NCI-H2171 treated with DMSO at 0.1 percent for 48 hours (cell line): ENCODE measurements around the gene CDC26.
A peak's percentile ranks its signal among the peaks of the same experiment; 100 is the strongest.
"Not testable (repeated sequence)": the region's sequence is repeated elsewhere in the genome, so short reads cannot be mapped to it uniquely, and the experiment has no call there.

Source experiments
- DNase-seq: peaks from one replicate; lab custom pipeline; 2025; lab: John Stamatoyannopoulos, UW

CDC26 gene

GRCh38 chr9:113293285-113293878 lies 18.0 kb upstream of the CDC26 start:
- DNase-seq: no peak

- no peak for DNase-seq
These were observed 14.8 kb upstream of the CDC26 start for GRCh38 chr9:113290052-113290607.

- no peak for DNase-seq
These were observed 13.7 kb upstream of the CDC26 start for GRCh38 chr9:113289091-113289490.

GRCh38 chr9:113281356-113281755 lies 6.0 kb upstream of the CDC26 start:
- no peak for DNase-seq

GRCh38 chr9:113278840-113279239 lies 3.5 kb upstream of the CDC26 start:
- DNase-seq: no peak

- DNase-seq: peak; percentile 80
These were observed 757 bp downstream of the CDC26 start for GRCh38 chr9:113274474-113275156.

GRCh38 chr9:113269871-113270270 lies 5.5 kb downstream of the CDC26 start:
- no peak for DNase-seq

- no peak for DNase-seq
These were observed 6.0 kb downstream of the CDC26 start for GRCh38 chr9:113269355-113269754.

GRCh38 chr9:113267911-113268566 lies 7.3 kb downstream of the CDC26 start:
- DNase-seq: no peak

- DNase-seq: no peak
These were observed 9.2 kb downstream of the CDC26 start for GRCh38 chr9:113266174-113266573.

- DNase-seq: no peak
These were observed 13.3 kb downstream of the CDC26 start for GRCh38 chr9:113261917-113262671.

GRCh38 chr9:113258282-113258681 lies 17.1 kb downstream of the CDC26 start:
- DNase-seq: no peak

GRCh38 chr9:113257863-113258262 lies 17.5 kb downstream of the CDC26 start:
- DNase-seq: no peak

- no peak for DNase-seq
These were observed 19.9 kb downstream of the CDC26 start for GRCh38 chr9:113255438-113255837.

- no peak for DNase-seq
These were observed 20.4 kb downstream of the CDC26 start for GRCh38 chr9:113254991-113255390.

GRCh38 chr9:113250807-113251206 lies 24.6 kb downstream of the CDC26 start:
- no peak for DNase-seq

- not testable (repeated sequence) for DNase-seq
These were observed 25.7 kb downstream of the CDC26 start for GRCh38 chr9:113249661-113250060.

- DNase-seq: no peak
These were observed 27.7 kb downstream of the CDC26 start for GRCh38 chr9:113247640-113248039.

- no peak for DNase-seq
These were observed 28.4 kb downstream of the CDC26 start for GRCh38 chr9:113246928-113247327.

- DNase-seq: no peak
These were observed 29.5 kb downstream of the CDC26 start for GRCh38 chr9:113245894-113246293.

GRCh38 chr9:113244556-113244955 lies 30.8 kb downstream of the CDC26 start:
- no peak for DNase-seq

- DNase-seq: no peak
These were observed 34.2 kb downstream of the CDC26 start for GRCh38 chr9:113241161-113241560.
